Mucosa of stomach (tissue), 1 donor: ENCODE measurements around the gene AEBP1.

ENCODE experiments used
- H3K27me3 ChIP-seq: one replicate; pipeline ENCODE4 v1.7.0; 2013; ENCODE audit warnings: mild to moderate bottlenecking, low read length; ENCODE audit not compliant: control insufficient read depth, insufficient read depth
- H3K36me3 ChIP-seq: one replicate; pipeline ENCODE4 v1.7.0; 2013; ENCODE audit warnings: low read length; ENCODE audit not compliant: control insufficient read depth, insufficient read depth
- H3K4me1 ChIP-seq: one replicate; pipeline ENCODE4 v1.7.0; 2013; ENCODE audit warnings: mild to moderate bottlenecking, low read length; ENCODE audit not compliant: control insufficient read depth, insufficient read depth
- H3K4me3 ChIP-seq: one replicate; pipeline ENCODE4 v1.7.0; 2013; ENCODE audit warnings: low read length
- H3K9ac ChIP-seq: one replicate; pipeline ENCODE4 v1.7.0; 2013; ENCODE audit warnings: mild to moderate bottlenecking, low read length, moderate library complexity
- H3K9me3 ChIP-seq: one replicate; pipeline ENCODE4 v1.7.0; 2013; ENCODE audit warnings: mild to moderate bottlenecking, low read length, moderate library complexity; ENCODE audit not compliant: control insufficient read depth
- donor health status: Pancreatic carcinoma.

Gene AEBP1

GRCh38 chr7:44071726-44072363, 32.3 kb upstream of the AEBP1 start:
- no peaks in the 10 kb centered on the region for H3K27me3 ChIP-seq
- no peaks in the 10 kb centered on the region for H3K9me3 ChIP-seq
- H3K36me3 ChIP-seq = no peaks in the 10 kb centered on the region
- H3K9ac ChIP-seq = no peak overlapping the region
- peaks cover 48% of the 10 kb centered on the region for H3K4me1 ChIP-seq
- no peak overlapping the region for H3K4me3 ChIP-seq

- Histone ChIP-seq H3K36me3 (no peaks in the 10 kb centered on the region), H3K4me3 (no peak overlapping the region), H3K9me3 (no peaks in the 10 kb centered on the region), H3K9ac (no peak overlapping the region), H3K27me3 (no peaks in the 10 kb centered on the region), H3K4me1 (peaks cover 48% of the 10 kb centered on the region)
Measured at GRCh38 chr7:44072364-44073231, 31.5 kb upstream of the AEBP1 start.

- H3K27me3 ChIP-seq = no peaks in the 10 kb centered on the region
- no peak overlapping the region for H3K9ac ChIP-seq
- H3K4me1 ChIP-seq = peaks cover 48% of the 10 kb centered on the region
- H3K36me3 ChIP-seq = no peaks in the 10 kb centered on the region
- peak overlapping the region; percentile 23 for H3K4me3 ChIP-seq
- H3K9me3 ChIP-seq = no peaks in the 10 kb centered on the region
Measured at GRCh38 chr7:44073664-44074348, 30.3 kb upstream of the AEBP1 start.

GRCh38 chr7:44074349-44074695, 29.8 kb upstream of the AEBP1 start:
- Histone ChIP-seq H3K9me3 (no peaks in the 10 kb centered on the region), H3K4me3 (no peak overlapping the region), H3K36me3 (no peaks in the 10 kb centered on the region), H3K9ac (no peak overlapping the region), H3K27me3 (no peaks in the 10 kb centered on the region), H3K4me1 (peaks cover 48% of the 10 kb centered on the region)

- H3K9ac ChIP-seq = no peak overlapping the region
- no peaks in the 10 kb centered on the region for H3K27me3 ChIP-seq
- no peak overlapping the region for H3K4me3 ChIP-seq
- H3K4me1 ChIP-seq = peaks cover 53% of the 10 kb centered on the region
- H3K36me3 ChIP-seq = peaks cover 6% of the 10 kb centered on the region
- no peaks in the 10 kb centered on the region for H3K9me3 ChIP-seq
Measured at GRCh38 chr7:44075296-44076075, 28.7 kb upstream of the AEBP1 start.

GRCh38 chr7:44076101-44076895, 27.8 kb upstream of the AEBP1 start:
- no peaks in the 10 kb centered on the region for H3K9me3 ChIP-seq
- H3K9ac ChIP-seq = no peak overlapping the region
- peaks cover 56% of the 10 kb centered on the region for H3K4me1 ChIP-seq
- peaks cover 6% of the 10 kb centered on the region for H3K36me3 ChIP-seq
- H3K4me3 ChIP-seq = no peak overlapping the region
- H3K27me3 ChIP-seq = no peaks in the 10 kb centered on the region

- Histone ChIP-seq H3K4me1 (peaks cover 52% of the 10 kb centered on the region), H3K36me3 (peaks cover 6% of the 10 kb centered on the region), H3K9me3 (no peaks in the 10 kb centered on the region), H3K27me3 (no peaks in the 10 kb centered on the region), H3K4me3 (no peak overlapping the region), H3K9ac (no peak overlapping the region)
Measured at GRCh38 chr7:44077061-44077460, 27.1 kb upstream of the AEBP1 start.

GRCh38 chr7:44077681-44078091, 26.5 kb upstream of the AEBP1 start:
- H3K9ac ChIP-seq = no peak overlapping the region
- H3K36me3 ChIP-seq = peaks cover 6% of the 10 kb centered on the region

GRCh38 chr7:44078521-44078920, 25.6 kb upstream of the AEBP1 start:
- no peaks in the 10 kb centered on the region for H3K9me3 ChIP-seq
- no peak overlapping the region for H3K4me3 ChIP-seq
- peaks cover 38% of the 10 kb centered on the region for H3K4me1 ChIP-seq
- no peaks in the 10 kb centered on the region for H3K27me3 ChIP-seq
- peaks cover 6% of the 10 kb centered on the region for H3K36me3 ChIP-seq
- no peak overlapping the region for H3K9ac ChIP-seq

More at GRCh38 chr7:44077681-44078091, 26.5 kb upstream of the AEBP1 start:
- Histone ChIP-seq H3K4me3 (no peak overlapping the region), H3K9me3 (no peaks in the 10 kb centered on the region), H3K4me1 (peaks cover 46% of the 10 kb centered on the region), H3K27me3 (no peaks in the 10 kb centered on the region)

- H3K9me3 ChIP-seq = no peaks in the 10 kb centered on the region
- H3K36me3 ChIP-seq = peaks cover 6% of the 10 kb centered on the region
- no peaks in the 10 kb centered on the region for H3K27me3 ChIP-seq
- no peak overlapping the region for H3K4me3 ChIP-seq
- peaks cover 28% of the 10 kb centered on the region for H3K4me1 ChIP-seq
- no peak overlapping the region for H3K9ac ChIP-seq
Measured at GRCh38 chr7:44079331-44080021, 24.7 kb upstream of the AEBP1 start.

GRCh38 chr7:44080118-44080517, 24.0 kb upstream of the AEBP1 start:
- peaks cover 6% of the 10 kb centered on the region for H3K36me3 ChIP-seq
- no peak overlapping the region for H3K4me3 ChIP-seq
- H3K9me3 ChIP-seq = no peaks in the 10 kb centered on the region
- H3K4me1 ChIP-seq = peaks cover 28% of the 10 kb centered on the region
- H3K9ac ChIP-seq = peak overlapping the region; percentile 78
- H3K27me3 ChIP-seq = no peaks in the 10 kb centered on the region
